ENCODE measurements around the gene ODF2L.

- TF ChIP-seq, protein P1, sequence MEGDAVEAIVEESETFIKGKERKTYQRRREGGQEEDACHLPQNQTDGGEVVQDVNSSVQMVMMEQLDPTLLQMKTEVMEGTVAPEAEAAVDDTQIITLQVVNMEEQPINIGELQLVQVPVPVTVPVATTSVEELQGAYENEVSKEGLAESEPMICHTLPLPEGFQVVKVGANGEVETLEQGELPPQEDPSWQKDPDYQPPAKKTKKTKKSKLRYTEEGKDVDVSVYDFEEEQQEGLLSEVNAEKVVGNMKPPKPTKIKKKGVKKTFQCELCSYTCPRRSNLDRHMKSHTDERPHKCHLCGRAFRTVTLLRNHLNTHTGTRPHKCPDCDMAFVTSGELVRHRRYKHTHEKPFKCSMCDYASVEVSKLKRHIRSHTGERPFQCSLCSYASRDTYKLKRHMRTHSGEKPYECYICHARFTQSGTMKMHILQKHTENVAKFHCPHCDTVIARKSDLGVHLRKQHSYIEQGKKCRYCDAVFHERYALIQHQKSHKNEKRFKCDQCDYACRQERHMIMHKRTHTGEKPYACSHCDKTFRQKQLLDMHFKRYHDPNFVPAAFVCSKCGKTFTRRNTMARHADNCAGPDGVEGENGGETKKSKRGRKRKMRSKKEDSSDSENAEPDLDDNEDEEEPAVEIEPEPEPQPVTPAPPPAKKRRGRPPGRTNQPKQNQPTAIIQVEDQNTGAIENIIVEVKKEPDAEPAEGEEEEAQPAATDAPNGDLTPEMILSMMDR (IDR thresholded peaks at IDR 0.05; ENCODE audit: low read depth, low read length), result peak; percentile 36
- no peak for TF ChIP-seq MAX (IDR thresholded peaks at IDR 0.05; ENCODE audit: low read depth, low read length)
Measured at GRCh38 chr1:86380257-86380861, 15.8 kb downstream of the ODF2L start.
